Measurements from ENCODE around the gene AVL9. TPM values are rescaled to one million over a fixed set of nuclear protein-coding genes. Genes with fewer than 3 reads are reported as not detected.

The AVL9 gene
- total and polyA plus RNA-seq, 9 of the 15 experiments (the other 6 are each of a cell fraction or from before 2014, with no cell fraction given), result 6.4 to 66.2 (median 30.1) TPM

DNA sequence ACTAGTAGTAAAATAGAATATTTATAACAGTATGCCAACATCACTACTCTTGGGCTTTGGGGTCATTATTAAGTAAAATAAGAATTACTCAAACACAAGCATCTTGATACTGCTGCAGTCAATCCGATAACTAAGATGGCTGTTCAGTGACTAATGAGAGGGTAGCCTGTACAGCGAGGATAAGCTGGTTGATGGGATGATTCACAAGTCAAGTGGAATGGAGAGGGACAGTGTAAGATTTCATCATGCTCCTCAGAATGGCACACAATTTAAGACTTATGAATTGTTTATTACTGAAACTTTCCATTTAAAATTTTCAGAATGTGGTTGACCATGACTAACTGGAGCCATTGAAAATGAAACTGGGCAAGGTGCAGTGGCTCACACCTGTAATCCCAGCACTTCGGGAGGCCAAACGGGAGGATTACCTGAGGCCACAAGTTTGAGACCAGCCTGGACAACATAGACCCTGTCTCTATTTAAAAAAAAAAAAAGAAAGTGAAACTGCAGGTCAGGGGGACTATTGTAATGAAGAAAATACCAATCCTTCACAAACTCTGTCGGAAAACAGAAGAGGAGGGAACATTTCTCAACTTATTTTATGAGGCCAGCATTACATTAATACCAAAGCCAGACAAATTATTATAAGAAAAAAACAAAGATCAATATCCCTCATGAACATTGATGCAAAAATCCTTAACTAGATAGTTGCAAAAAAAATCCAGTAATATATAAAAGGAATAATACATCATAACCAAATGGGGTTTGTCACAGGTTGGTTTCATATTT, 11.2 kb downstream of the AVL9 start (continued):
- peak; percentile 91 for TF ChIP-seq POLR2AphosphoS5 (IDR thresholded peaks at IDR 0.05; ENCODE audit: control insufficient read depth, insufficient read depth, low read depth, low read length)
- TF ChIP-seq YBX1 (IDR thresholded peaks at IDR 0.05), result no peak
- no peak for TF ChIP-seq RBM34 (IDR thresholded peaks at IDR 0.05; ENCODE audit: borderline replicate concordance, insufficient read depth, low read length)
- TF ChIP-seq, protein P1, sequence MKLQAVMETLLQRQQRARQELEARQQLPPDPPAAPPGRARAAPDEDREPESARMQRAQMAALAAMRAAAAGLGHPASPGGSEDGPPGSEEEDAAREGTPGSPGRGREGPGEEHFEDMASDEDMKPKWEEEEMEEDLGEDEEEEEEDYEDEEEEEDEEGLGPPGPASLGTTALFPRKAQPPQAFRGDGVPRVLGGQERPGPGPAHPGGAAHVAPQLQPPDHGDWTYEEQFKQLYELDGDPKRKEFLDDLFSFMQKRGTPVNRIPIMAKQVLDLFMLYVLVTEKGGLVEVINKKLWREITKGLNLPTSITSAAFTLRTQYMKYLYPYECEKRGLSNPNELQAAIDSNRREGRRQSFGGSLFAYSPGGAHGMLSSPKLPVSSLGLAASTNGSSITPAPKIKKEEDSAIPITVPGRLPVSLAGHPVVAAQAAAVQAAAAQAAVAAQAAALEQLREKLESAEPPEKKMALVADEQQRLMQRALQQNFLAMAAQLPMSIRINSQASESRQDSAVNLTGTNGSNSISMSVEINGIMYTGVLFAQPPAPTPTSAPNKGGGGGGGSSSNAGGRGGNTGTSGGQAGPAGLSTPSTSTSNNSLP (IDR thresholded peaks at IDR 0.05; ENCODE audit: borderline replicate concordance, low read depth, low read length), result peak; percentile 97
- peak; percentile 79 for TF ChIP-seq SMAD4 (CRISPR knock-in tag; conservative IDR thresholded peaks at IDR 0.05)
- peak; percentile 60; the same call in 1 of the 2 replicates for TF ChIP-seq BACH1 (tag; IDR thresholded peaks at IDR 0.05)
- TF ChIP-seq RBM15 (IDR thresholded peaks at IDR 0.05; ENCODE audit: insufficient read depth, low read length), result no peak
- TF ChIP-seq ZNF134 (CRISPR knock-in tag; conservative IDR thresholded peaks at IDR 0.05), result no peak
- no peak for TF ChIP-seq ZC3H8 (IDR thresholded peaks at IDR 0.05)
- TF ChIP-seq, protein P2, sequence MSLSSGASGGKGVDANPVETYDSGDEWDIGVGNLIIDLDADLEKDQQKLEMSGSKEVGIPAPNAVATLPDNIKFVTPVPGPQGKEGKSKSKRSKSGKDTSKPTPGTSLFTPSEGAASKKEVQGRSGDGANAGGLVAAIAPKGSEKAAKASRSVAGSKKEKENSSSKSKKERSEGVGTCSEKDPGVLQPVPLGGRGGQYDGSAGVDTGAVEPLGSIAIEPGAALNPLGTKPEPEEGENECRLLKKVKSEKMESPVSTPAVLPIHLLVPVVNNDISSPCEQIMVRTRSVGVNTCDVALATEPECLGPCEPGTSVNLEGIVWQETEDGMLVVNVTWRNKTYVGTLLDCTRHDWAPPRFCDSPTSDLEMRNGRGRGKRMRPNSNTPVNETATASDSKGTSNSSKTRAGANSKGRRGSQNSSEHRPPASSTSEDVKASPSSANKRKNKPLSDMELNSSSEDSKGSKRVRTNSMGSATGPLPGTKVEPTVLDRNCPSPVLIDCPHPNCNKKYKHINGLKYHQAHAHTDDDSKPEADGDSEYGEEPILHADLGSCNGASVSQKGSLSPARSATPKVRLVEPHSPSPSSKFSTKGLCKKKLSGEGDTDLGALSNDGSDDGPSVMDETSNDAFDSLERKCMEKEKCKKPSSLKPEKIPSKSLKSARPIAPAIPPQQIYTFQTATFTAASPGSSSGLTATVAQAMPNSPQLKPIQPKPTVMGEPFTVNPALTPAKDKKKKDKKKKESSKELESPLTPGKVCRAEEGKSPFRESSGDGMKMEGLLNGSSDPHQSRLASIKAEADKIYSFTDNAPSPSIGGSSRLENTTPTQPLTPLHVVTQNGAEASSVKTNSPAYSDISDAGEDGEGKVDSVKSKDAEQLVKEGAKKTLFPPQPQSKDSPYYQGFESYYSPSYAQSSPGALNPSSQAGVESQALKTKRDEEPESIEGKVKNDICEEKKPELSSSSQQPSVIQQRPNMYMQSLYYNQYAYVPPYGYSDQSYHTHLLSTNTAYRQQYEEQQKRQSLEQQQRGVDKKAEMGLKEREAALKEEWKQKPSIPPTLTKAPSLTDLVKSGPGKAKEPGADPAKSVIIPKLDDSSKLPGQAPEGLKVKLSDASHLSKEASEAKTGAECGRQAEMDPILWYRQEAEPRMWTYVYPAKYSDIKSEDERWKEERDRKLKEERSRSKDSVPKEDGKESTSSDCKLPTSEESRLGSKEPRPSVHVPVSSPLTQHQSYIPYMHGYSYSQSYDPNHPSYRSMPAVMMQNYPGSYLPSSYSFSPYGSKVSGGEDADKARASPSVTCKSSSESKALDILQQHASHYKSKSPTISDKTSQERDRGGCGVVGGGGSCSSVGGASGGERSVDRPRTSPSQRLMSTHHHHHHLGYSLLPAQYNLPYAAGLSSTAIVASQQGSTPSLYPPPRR (CRISPR knock-in tag; IDR thresholded peaks at IDR 0.05; ENCODE audit: borderline replicate concordance), result peak; percentile 49; the same call in 1 of the 2 replicates
- TF ChIP-seq, protein P3, sequence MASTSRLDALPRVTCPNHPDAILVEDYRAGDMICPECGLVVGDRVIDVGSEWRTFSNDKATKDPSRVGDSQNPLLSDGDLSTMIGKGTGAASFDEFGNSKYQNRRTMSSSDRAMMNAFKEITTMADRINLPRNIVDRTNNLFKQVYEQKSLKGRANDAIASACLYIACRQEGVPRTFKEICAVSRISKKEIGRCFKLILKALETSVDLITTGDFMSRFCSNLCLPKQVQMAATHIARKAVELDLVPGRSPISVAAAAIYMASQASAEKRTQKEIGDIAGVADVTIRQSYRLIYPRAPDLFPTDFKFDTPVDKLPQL (IDR thresholded peaks at IDR 0.05; ENCODE audit: extremely low read depth, insufficient read length), result no peak
- TF ChIP-seq JUND (IDR thresholded peaks at IDR 0.05; ENCODE audit: borderline replicate concordance, low read depth, low read length), result peak; percentile 99
- peak; percentile 98 for TF ChIP-seq JUND (tag; IDR thresholded peaks at IDR 0.05; ENCODE audit: borderline replicate concordance, low read depth, low read length)
- TF ChIP-seq ZNF561 (CRISPR knock-in tag; conservative IDR thresholded peaks at IDR 0.05), result no peak
- peak; percentile 59 for TF ChIP-seq SP1 (CRISPR knock-in tag; IDR thresholded peaks at IDR 0.05)
- no peak for TF ChIP-seq RAD21 (CRISPR knock-in tag; conservative IDR thresholded peaks at IDR 0.05 in 1 of 2, IDR thresholded peaks at IDR 0.05 in 1 of 2)
- TF ChIP-seq ILF3 (IDR thresholded peaks at IDR 0.05; ENCODE audit: borderline replicate concordance), result 0 out of 2 replicates have a peak, but pooled peaks have one; percentile 51
- no peak for TF ChIP-seq SMARCA5 (IDR thresholded peaks at IDR 0.05)
- peak; percentile 44 to 49; a peak in 2 of 4 replicates for TF ChIP-seq KDM1A (IDR thresholded peaks at IDR 0.05)
- TF ChIP-seq STAT5B (CRISPR knock-in tag; IDR thresholded peaks at IDR 0.05), result no peak
- TF ChIP-seq SNRNP70 (optimal IDR thresholded peaks at IDR 0.05; ENCODE audit: low read depth, low read length), result no peak

Measured in K562 (cell line).